Stimulated activated naive CD8-positive, alpha-beta T cell treated with anti-CD3 and anti-CD28 coated beads, Interleukin-15, Interleukin-2, amounts not matched to agents 100 U/mL and 50 U/mL, for 24 hours (primary cell): Measurements from ENCODE around the gene ITIH6.
"Not testable (repeated sequence)": the region's sequence is repeated elsewhere in the genome, so short reads cannot be mapped to it uniquely, and the experiment has no call there.

ENCODE experiments used
- ATAC-seq: fragments of 150-1000 bp; cut with Tn5 transposase; one replicate; pipeline ENCODE4 v1.10.0; 2021
- DNase-seq: peaks from one replicate; pipeline ENCODE4 v3.0.0; 2021

The ITIH6 gene

GRCh38 chrX:54799046-54799445, 991 bp upstream of the ITIH6 start:
- DNase-seq = no peak
- no peak for ATAC-seq

DNA sequence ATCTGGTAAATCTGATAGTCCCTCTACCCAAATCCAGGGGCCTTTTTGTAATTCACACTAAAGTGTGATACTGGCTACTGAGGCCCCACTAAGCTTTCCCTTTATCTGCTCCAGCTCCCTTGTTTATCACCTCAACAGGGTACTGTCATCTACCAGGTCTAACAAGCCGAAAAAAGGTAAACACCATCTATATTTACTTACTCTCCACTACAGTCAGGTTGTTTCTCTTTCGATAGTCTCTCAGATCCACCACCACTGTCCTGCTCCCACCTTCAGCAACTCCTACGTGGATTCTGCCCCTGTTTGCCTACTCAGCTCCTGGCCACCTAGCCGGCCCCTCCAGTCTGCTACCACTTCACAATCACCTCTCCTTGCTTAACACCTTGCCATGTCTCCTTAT, 3.3 kb downstream of the ITIH6 start:
- no peak for ATAC-seq
- DNase-seq = no peak

DNA sequence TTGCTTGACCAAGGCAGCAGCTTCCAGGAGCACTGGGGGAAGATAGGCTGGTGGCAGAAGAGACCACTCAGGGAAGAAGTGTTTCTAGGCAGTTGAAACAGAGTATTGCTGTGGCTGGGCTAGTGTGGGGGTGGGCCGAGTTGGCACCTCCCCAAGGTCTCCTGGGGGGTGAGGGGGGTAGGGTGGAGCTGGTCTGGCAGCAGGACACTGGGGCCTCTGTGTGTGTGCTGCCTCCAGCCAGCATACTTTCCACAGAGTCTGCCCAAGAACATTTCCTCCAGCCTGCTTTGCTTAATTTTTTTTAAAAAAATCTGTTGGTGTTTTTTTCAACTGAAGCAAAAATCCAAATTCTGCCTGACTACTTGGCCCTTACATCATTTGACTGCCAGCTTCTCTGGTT, 4.0 kb downstream of the ITIH6 start:
- no peak for ATAC-seq

DNA sequence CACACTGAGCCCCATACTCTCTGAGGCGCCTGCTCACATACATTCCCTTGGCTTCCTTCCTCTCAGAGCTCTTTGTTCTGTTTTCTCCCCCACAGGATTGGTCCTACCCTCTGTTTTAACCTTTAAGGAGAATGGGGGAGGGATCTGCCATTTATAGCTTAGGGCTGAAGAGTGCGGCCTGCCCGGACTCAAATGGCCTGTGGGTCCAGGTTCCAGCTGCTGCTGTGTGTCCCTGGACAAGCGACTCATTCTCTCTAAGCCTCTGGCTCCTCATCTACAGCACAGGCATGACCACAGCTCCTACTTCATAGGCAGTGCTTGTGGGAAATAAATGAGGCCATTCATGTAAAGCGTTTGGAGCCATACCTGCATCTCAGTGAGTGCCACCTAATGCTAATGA, 8.7 kb downstream of the ITIH6 start:
- ATAC-seq, DNase-seq: not testable (repeated sequence)

More for the DNA sequence above, 4.0 kb downstream of the ITIH6 start:
- no peak for DNase-seq

GRCh38 chrX:54788446-54788845, 9.6 kb downstream of the ITIH6 start:
- ATAC-seq = no peak
- no peak for DNase-seq

- ATAC-seq (no peak), DNase-seq (peak; percentile 14)
Observed at GRCh38 chrX:54786967-54787366, 11.1 kb downstream of the ITIH6 start.

DNA sequence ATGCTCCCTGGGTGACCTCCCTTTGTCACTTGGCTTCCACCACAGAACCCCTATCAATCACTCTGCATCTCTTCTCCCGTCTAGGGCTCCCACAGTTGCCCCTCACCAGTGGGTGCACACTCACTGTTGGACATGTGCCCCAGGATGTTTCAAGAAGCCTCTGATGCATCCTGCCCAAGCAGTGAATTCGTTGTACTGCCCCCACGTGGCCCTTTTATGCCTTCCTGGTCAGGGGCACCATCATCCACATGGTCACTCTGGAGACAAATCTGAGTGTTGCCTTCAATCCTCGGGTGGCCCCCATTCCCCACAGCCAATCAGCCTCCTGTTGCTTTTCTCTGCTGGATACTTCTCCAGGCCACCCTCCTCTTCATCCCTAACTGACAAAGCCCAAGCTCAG, 12.2 kb downstream of the ITIH6 start:
- peak; percentile 6 for DNase-seq
- no peak for ATAC-seq

DNA sequence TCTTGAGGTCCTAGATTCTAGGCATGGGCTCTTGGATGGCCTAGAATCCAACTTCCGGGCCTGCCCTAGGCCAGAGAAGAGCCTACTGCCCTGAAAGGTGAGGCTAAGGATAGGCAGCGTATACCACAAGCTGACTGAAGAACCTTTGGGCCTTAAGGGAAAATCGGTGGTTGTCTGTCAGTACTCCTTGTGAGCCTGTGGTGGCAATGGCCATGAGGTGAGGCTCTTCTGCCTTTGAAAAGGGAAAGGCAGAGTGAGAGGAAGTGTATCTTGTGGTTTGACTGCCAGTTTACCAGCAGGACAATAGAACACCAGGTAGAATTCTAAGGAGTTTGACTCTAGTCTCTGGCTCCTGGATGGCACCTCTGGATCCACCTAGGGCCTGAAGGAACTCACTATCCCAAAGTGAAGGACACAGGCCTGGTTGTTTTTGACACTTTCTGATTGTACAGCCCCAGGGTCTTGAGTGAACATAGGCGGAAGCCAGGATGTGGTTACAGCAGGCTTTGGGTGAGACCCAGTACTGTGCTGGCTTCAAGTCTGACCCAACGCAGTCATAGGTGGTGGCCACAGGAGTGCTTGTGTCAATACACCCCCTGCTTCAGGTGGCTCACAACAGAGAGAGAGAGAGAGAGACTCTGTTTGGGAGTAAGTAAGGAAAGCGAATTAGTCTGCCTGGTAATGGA, 20.9 kb downstream of the ITIH6 start:
- DNase-seq (no peak), ATAC-seq (no peak)

DNA sequence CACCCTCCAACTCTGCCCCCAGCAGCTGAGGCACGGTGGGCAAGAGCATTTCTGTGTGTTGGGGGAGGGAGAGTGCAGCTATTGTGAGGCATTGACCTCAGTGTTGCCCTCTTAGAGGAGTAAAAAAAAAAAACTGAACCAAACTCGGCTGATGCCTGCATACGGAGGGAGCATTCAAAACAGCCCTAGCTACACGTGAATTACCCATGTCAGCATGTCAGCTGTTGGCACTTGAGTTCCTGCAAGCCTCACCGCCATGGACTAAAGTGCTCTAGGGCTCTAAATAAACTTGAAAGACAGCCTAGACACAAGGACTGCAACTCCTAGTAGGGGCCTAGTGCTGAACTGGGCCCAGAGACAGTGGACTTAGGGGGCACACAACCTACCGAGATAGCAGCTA, 22.0 kb downstream of the ITIH6 start:
- no peak for ATAC-seq

DNA sequence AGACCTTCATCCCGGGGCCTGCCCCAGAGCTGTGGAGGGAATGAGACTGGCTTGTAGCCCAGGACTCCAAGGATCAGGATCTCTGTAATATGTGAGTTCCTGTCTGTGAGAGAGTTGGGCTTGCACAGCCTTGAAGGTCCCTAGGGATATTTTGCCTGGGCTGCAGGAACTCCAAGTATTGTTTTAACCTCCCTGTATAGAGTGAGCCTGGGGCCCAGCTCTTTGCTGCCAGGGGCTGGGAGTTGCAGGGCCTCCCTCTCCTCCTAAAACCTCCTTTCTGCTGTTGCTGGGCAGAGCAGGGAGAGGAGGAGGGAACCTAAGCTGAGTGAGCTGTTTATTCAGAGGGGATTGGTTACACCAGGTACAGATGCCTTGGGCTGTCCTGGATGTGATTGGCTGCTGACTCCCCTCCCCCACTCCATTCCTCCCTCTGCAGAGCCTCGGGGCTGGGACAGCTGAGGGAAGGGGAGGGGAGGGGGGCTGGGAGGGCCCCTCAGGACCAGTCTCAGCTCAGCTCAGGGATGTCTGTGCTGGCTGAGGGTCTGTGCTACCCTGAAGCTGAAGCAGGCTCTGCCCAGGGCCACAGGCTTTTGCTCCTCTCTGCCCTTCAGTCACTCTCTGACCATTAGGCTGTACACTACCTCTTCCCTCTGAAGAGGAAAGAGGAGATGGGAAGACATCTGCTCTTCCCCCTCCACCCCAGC, 23.5 kb downstream of the ITIH6 start:
- not testable (repeated sequence) for DNase-seq, ATAC-seq

More for the DNA sequence above, 22.0 kb downstream of the ITIH6 start:
- DNase-seq = no peak

DNA sequence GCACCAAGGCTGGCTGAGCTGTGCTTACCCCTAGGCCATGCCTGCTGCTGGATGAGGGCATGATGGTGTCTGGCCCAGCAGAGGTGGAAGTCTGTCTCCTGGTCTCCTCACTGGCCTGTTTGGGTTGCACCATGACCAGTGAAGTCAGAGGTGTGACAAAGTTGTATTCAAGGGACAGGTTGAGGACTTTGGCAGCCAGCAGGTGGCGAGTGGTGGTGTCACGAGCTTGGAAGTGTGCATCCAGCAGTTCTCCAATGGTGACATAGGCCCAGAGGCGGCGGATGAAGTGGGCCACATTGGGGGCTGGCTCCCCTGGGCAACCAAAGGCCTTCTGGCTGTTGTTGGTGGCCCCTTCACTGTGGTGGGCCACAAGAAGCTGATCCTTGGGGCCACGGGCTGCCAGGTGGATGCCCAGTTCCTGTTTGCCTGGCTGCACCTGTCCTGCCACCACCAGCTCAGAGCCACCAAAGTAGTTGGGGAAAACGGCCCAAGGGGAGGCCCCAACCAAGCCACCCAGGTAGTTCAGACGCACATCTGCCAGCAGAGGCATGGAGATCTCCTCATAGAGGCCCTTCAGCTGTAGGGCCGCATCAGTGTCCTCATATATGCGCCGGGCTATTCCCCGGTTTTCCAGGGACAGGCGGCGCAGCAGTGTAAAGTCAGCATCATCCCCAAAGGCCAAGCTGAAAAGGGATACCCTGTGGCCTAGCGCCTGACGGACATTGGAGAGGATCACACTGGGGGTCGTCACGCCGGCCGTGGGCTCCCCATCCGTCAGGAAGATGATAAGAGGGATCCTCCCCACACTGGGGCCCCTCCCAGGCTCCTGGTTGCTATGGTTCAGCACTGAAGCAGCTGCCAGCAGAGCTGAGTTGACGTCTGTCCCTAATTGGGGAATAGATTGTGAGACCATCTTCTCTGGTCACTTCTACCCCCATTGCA, 39.7 kb downstream of the ITIH6 start:
- ATAC-seq (no peak), DNase-seq (no peak)

- ATAC-seq (no peak), DNase-seq (no peak)
Observed at GRCh38 chrX:54754854-54755253, 43.2 kb downstream of the ITIH6 start.

DNA sequence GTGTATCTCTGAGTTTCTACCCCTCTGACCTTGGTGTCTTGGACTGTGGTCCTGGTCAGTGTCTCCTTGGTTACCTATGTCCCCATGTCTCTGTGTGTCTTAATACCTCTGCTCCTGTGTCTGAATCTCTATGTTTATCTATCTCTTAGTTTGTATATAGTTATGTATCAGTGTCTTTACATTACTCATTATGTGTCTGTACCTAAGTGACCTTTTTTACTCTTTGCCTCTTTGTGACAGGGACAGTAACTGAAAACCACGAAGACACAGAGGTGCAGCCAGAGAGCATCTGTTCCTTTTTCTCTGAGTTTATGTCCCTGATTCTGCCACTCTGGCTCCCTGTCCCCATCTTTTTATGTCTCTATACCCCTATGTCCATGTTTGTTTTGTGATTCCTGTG, 49.4 kb downstream of the ITIH6 start:
- no peak for DNase-seq
- no peak for ATAC-seq

DNA sequence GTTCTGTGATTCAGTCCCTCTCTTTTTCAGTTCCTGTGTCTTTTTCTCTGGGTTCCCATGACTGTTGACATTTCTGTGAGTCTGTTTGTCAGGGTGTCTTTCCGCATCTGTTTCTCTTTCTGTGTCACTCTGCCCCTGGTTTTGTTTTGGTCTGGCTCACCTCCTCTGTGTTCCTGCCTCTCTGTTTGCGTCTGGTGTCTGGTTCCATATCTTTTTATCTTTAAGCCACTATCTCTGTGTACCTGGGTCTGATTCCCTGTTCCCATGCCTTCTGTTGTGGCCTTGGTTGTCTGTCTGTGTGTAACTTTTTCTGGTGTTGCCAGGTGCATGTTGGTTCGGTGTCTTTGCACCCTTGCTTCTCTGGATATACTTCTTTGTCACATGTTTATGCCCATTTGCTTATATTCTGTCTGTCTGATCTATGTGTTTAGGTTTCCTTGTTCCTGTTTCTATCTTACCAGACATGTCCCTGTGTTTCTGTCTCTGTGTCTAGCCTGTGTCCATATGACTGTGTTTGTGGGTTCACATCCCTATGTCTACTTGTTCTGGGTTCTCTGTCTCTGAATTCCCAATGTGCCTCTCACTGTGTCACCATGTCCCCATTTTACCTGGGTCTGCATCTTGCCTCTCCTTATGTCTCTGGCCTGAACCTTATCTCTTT, 50.2 kb downstream of the ITIH6 start:
- no peak for DNase-seq
- ATAC-seq = no peak

- no peak for DNase-seq
- no peak for ATAC-seq
Observed at GRCh38 chrX:54746928-54747327, 51.1 kb downstream of the ITIH6 start.

GRCh38 chrX:54745676-54746075, 52.4 kb downstream of the ITIH6 start:
- ATAC-seq (no peak), DNase-seq (no peak)

GRCh38 chrX:54738567-54738966, 59.5 kb downstream of the ITIH6 start:
- ATAC-seq, DNase-seq: not testable (repeated sequence)

GRCh38 chrX:54736298-54736942, 61.6 kb downstream of the ITIH6 start:
- ATAC-seq, DNase-seq: not testable (repeated sequence)

DNA sequence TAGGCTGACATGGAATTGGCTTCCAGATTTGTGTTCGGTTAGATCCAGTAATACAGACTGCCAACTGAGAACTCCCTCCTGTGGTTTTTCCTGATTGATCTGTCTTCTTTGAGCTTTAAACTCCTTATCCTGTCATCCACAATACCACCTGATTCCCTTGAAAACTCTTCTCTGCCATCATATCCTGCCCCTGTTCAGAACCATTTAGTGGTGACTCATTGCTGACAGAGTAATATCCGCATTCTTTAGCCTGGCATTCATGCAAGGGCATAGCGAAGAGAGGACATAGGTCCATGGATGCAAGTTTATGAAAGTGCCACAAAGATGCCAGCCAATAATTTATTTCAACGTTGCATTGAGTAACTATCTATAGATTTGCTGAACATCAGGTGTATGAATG, 76.6 kb downstream of the ITIH6 start:
- no peak for ATAC-seq

DNA sequence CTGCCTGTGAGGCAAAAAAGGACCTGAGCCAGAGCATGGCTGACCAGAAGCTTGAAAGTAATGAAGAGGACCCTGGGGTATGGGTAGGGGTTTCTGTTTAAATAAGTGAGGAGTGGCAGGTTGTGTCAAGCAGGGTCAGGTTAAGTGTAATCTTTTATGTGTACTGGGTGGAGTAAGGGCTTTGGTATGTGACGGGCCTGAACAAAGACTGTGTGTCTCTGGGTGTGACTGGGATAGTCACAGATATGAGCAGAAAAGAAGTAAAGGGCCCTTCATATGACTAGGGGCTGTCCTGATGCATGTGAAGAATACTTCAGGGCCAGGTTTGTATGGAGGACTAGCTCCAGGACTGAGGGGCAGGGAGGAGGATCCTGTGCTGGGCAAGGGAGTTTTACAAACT, 82.4 kb downstream of the ITIH6 start:
- no peak for DNase-seq
- ATAC-seq = no peak

More for the DNA sequence above, 76.6 kb downstream of the ITIH6 start:
- no peak for DNase-seq

DNA sequence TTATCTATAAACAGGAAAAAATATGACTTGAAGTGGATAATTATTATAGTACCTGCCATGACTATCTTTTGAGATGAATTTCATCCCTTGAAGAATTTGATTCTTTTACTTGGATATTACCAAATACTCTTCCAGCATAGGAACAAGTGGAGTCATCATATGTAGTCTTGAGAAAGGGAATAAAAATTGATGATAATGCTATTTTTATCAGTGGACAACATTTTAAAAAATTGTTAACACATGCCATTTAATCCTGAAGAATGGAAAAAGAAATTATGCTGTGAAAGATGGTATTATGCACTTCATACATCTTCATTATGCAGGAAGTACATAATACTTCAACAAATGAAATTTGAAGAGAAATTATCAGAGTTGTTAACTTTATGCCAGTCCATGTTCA, 83.6 kb downstream of the ITIH6 start:
- ATAC-seq = no peak
- DNase-seq = no peak

GRCh38 chrX:54711735-54712134, 86.3 kb downstream of the ITIH6 start:
- no peak for ATAC-seq
- DNase-seq = no peak
